ENCODE measurements around the gene SCN5A. TPM values are rescaled to one million over a fixed set of nuclear protein-coding genes. Genes with fewer than 3 reads are reported as not detected.

SCN5A gene
- total RNA-seq, 1 donor from 2014 or later: not detected

DNA sequence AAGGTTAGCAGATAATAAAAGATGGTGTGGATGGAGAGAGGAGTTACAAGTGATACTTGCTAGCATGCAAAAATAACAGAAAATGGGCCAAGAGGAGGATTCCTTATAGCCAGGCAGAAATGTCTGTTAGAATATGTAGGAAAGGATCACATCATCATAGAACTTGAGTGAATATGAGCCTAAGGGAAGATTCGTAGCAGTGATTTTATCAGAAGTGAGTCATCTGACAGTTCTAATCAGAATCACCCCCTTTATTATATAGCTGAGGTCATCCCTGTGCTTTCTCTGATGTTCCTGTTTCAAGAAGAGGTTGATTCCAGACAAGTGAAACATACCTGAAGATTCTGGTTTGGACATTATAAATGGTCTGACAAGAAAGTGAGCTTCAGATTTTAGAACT, 130.5 kb downstream of the SCN5A start:
- ATAC-seq (ENCODE audit: low read depth): no peak
- Mint-ChIP-seq H3K4me3 (no peak overlapping the region), H3K27me3 (no peaks in the 10 kb centered on the region), H3K36me3 (ENCODE audit: low read depth) (peaks cover 38% of the 10 kb centered on the region), H3K27ac (no peak overlapping the region), H3K9me3 (no peaks in the 10 kb centered on the region), H3K4me1 (peaks cover 13% of the 10 kb centered on the region)
- intact Hi-C loops (cut with micrococcal nuclease): no loop called here
- CTCF ChIA-PET: interaction anchor here (1.2 kb wide), 2 partner anchors 9 to 136 kb away, joined by 3 read pairs; no protein-coding TSS in a partner anchor
- TF ChIP-seq, protein P1, sequence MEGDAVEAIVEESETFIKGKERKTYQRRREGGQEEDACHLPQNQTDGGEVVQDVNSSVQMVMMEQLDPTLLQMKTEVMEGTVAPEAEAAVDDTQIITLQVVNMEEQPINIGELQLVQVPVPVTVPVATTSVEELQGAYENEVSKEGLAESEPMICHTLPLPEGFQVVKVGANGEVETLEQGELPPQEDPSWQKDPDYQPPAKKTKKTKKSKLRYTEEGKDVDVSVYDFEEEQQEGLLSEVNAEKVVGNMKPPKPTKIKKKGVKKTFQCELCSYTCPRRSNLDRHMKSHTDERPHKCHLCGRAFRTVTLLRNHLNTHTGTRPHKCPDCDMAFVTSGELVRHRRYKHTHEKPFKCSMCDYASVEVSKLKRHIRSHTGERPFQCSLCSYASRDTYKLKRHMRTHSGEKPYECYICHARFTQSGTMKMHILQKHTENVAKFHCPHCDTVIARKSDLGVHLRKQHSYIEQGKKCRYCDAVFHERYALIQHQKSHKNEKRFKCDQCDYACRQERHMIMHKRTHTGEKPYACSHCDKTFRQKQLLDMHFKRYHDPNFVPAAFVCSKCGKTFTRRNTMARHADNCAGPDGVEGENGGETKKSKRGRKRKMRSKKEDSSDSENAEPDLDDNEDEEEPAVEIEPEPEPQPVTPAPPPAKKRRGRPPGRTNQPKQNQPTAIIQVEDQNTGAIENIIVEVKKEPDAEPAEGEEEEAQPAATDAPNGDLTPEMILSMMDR (IDR thresholded peaks at IDR 0.05): no peak
- no peak for DNase-seq
- POLR2A ChIA-PET: no interaction called here

DNA sequence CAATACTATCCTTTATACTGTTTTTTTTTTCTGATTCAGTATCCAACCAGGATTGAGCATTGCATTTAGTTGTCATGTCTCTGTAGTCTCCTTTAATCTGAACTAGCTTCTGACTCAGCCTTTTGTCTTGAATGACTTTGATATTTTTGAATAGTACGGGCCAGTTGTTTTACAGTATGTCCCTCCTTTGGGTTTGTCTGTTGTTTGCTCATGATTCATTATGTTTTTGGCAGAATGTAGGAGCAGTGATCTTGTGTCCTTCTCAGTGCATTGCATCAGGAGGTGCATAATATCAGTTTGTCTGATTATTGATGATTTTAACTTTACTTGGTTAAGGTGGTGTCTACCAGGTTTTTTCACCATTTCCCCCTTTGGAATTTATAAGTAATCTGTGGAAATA, 132.8 kb downstream of the SCN5A start:
- Mint-ChIP-seq H3K4me1 (peaks cover 13% of the 10 kb centered on the region), H3K9me3 (no peaks in the 10 kb centered on the region), H3K36me3 (ENCODE audit: low read depth) (peaks cover 31% of the 10 kb centered on the region), H3K27me3 (no peaks in the 10 kb centered on the region), H3K27ac (no peak overlapping the region), H3K4me3 (no peak overlapping the region)
- intact Hi-C loops (cut with micrococcal nuclease): no loop called here
- ChIA-PET POLR2A (interaction anchor here (1.0 kb wide), 1 partner anchor 10 kb away, joined by 3 read pairs; no protein-coding TSS in a partner anchor), CTCF (no interaction called here)
- TF ChIP-seq, protein P1 (IDR thresholded peaks at IDR 0.05): no peak
- ATAC-seq (ENCODE audit: low read depth) (no peak), DNase-seq (no peak)

DNA sequence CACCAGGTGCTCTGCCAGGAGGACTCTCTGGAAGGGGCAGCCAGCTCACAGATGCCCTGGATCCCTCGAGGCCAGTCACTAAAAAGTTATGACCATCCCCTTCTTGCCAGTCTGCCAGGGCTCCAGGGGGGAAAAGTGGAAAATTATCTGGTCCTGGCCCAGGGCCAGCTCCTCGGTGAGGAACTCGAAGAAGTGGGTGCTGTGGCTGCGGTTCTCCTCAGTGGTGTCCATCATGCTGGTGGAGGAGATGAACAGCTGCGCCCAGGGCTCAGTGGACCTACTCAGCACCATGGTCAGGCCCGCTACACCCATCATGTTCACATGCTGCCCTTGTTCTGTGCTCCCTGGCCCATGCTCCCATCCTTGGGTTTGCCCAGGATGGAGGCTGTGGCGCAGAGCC, 134.1 kb downstream of the SCN5A start:
- CTCF ChIA-PET: no interaction called here
- POLR2A ChIA-PET: no interaction called here
- H3K36me3 Mint-ChIP-seq (ENCODE audit: low read depth): peaks cover 40% of the 10 kb centered on the region
- ATAC-seq (ENCODE audit: low read depth): no peak
- H3K4me1 Mint-ChIP-seq: peaks cover 12% of the 10 kb centered on the region
- no peak overlapping the region for H3K4me3 Mint-ChIP-seq
- H3K27ac Mint-ChIP-seq: no peak overlapping the region
- TF ChIP-seq, protein P1 (IDR thresholded peaks at IDR 0.05): no peak
- H3K27me3 Mint-ChIP-seq: no peaks in the 10 kb centered on the region
- H3K9me3 Mint-ChIP-seq: no peaks in the 10 kb centered on the region
- no peak for DNase-seq
- intact Hi-C loops (cut with micrococcal nuclease): no loop called here

DNA sequence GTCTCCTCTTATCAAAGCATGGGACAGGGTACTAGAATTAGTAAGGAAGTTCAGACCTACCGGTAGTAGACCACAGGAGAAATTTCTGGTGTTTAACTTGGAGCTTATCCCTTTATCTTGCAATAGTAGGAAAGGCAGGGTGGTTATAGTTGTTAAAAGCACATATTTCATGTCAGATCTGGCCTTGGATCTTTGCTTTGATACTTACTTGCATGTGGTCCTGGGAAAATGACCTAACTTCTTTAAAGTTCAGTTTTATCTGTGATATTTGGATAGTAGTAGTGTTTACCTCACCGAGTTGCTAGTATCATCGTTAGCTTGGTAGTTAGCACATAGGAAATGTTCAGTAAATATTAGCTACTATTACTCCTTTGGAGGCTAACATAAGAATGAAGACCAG, 137.9 kb downstream of the SCN5A start:
- Mint-ChIP-seq H3K9me3 (no peaks in the 10 kb centered on the region), H3K27ac (no peak overlapping the region), H3K36me3 (ENCODE audit: low read depth) (peaks cover 48% of the 10 kb centered on the region), H3K4me3 (no peak overlapping the region), H3K27me3 (no peaks in the 10 kb centered on the region), H3K4me1 (no peaks in the 10 kb centered on the region)
- intact Hi-C loops (cut with micrococcal nuclease): no loop called here
- TF ChIP-seq, protein P1 (IDR thresholded peaks at IDR 0.05): no peak
- POLR2A ChIA-PET: no interaction called here
- ATAC-seq (ENCODE audit: low read depth) (no peak), DNase-seq (no peak)
- CTCF ChIA-PET: interaction anchor here (1.5 to 2.1 kb wide), 2 partner anchors 10 to 15 kb away, joined by 5 to 11 read pairs; partner anchors contain the start of gene EXOG

DNA sequence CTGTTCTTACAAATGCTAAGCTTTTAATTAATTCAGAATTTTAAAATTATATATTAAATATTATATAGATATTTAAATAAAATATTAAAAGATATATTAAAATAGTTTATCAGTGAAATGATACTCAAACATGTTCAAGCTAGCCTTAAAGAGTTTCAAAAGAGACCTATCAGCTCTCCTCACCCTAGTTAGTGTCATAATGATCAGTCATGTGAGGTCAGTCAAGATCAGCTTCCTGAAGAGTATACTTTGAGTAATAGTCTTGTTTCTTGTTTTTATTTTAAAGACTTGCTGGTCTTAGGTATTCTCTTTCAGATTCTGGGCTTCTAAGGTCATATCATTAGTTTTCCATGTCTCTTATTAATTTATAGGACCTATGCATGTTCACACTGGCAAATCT, 138.9 kb downstream of the SCN5A start:
- no peak for DNase-seq
- peaks cover 51% of the 10 kb centered on the region for H3K36me3 Mint-ChIP-seq (ENCODE audit: low read depth)
- intact Hi-C loops (cut with micrococcal nuclease): no loop called here
- H3K4me3 Mint-ChIP-seq: no peak overlapping the region
- H3K4me1 Mint-ChIP-seq: no peaks in the 10 kb centered on the region
- H3K27me3 Mint-ChIP-seq: no peaks in the 10 kb centered on the region
- H3K27ac Mint-ChIP-seq: no peak overlapping the region
- H3K9me3 Mint-ChIP-seq: no peaks in the 10 kb centered on the region
- TF ChIP-seq, protein P1 (IDR thresholded peaks at IDR 0.05): no peak
- POLR2A ChIA-PET: no interaction called here
- CTCF ChIA-PET: interaction anchor here (1.2 to 2.1 kb wide), 3 partner anchors 8 to 14 kb away, joined by 3 to 11 read pairs (median 5); partner anchors contain the start of gene EXOG
- no peak for ATAC-seq (ENCODE audit: low read depth)
